Smooth muscle cell (in vitro differentiated cells): Measurements from ENCODE around the gene FRAS1. TPM values are rescaled to one million over a fixed set of nuclear protein-coding genes. Genes with fewer than 3 reads are reported as not detected.

ENCODE experiments used
- DNase-seq: peaks from one replicate; lab custom pipeline; 2025; ENCODE audit not compliant: unreplicated experiment; lab: John Stamatoyannopoulos, UW
- H2AFZ ChIP-seq: fragments of 200-600 bp; sonication (generic); 2 replicates; pipeline ENCODE4 v1.6.0; 2016; ENCODE audit warnings: antibody characterized with exemption, low read depth, mild to moderate bottlenecking
- H3F3A ChIP-seq: fragments of 200-600 bp; sonication (generic); 2 replicates; pipeline ENCODE4 v1.6.0; 2017; ENCODE audit warnings: antibody characterized with exemption, low read depth
- H3K27ac ChIP-seq: fragments of 200-600 bp; sonication (generic); 2 replicates; pipeline ENCODE4 v1.5.1; 2016; ENCODE audit warnings: low read depth, mild to moderate bottlenecking
- H3K27me3 ChIP-seq: fragments of 200-600 bp; sonication (generic); 2 replicates; pipeline ENCODE4 v1.6.1; 2016; ENCODE audit warnings: low read depth, mild to moderate bottlenecking
- H3K36me3 ChIP-seq: fragments of 200-600 bp; sonication (generic); 2 replicates; pipeline ENCODE4 v1.5.1; 2016; ENCODE audit warnings: low read depth
- H3K4me1 ChIP-seq: fragments of 200-600 bp; sonication (generic); 2 replicates; pipeline ENCODE4 v1.5.1; 2016; ENCODE audit warnings: low read depth
- H3K4me2 ChIP-seq: fragments of 200-600 bp; sonication (generic); 2 replicates; pipeline ENCODE4 v1.6.0; 2016; ENCODE audit warnings: mild to moderate bottlenecking
- H3K4me3 ChIP-seq: fragments of 200-600 bp; sonication (generic); 2 replicates; pipeline ENCODE4 v1.5.1; 2016; ENCODE audit warnings: mild to moderate bottlenecking
- H3K79me2 ChIP-seq: fragments of 200-600 bp; sonication (generic); 2 replicates; pipeline ENCODE4 v1.6.0; 2016; ENCODE audit warnings: low read depth, mild to moderate bottlenecking
- H3K9ac ChIP-seq: fragments of 200-600 bp; sonication (generic); 2 replicates; pipeline ENCODE4 v1.6.0; 2016; ENCODE audit warnings: low read depth
- H3K9me3 ChIP-seq: fragments of 200-600 bp; sonication (generic); replicated peaks from 2 replicates; pipeline ENCODE4 v1.5.1; 2016; ENCODE audit warnings: low read depth
- H4K20me1 ChIP-seq: fragments of 200-600 bp; sonication (generic); 2 replicates; pipeline ENCODE4 v1.6.0; 2016; ENCODE audit warnings: low read depth
- CTCF ChIP-seq: fragments of 200-600 bp; sonication (generic); IDR thresholded peaks from 2 replicates; pipeline ENCODE4 v1.5.1; 2017; ENCODE audit warnings: borderline replicate concordance, mild to moderate bottlenecking, antibody characterized with exemption; ENCODE audit not compliant: insufficient read depth, poor library complexity, severe bottlenecking
- WGBS: methylation state at CpG from one replicate; pipeline ENCODE4 v1.1.7; 2016; ENCODE audit warnings: low lambda C conversion rate; 5-methylcytosine and 5-hydroxymethylcytosine counted together
- polyA plus RNA-seq: library from polyadenylated mRNA; unstranded; fragments of >200 nt; fragmentation: Nextera tagmentation; extraction: Ambion mirVana; gene quantifications from 2 replicates; pipeline ENCODE4 v1.2.1, GENCODE V29; 2016
- total RNA-seq: library from RNA; depleted of rRNA; stranded (reverse); fragments of >200 nt; gene quantifications from 2 replicates; pipeline ENCODE4 v1.2.3, GENCODE V29; 2014

Gene FRAS1
- total and polyA plus RNA-seq, 2 experiments from 2014 or later: 0.55 to 8.1 TPM

GRCh38 chr4:78242071-78242470 lies 184.9 kb downstream of the FRAS1 start:
- no peak overlapping the region for H2AFZ ChIP-seq
- no peaks in the 10 kb centered on the region for H3F3A ChIP-seq
- H3K4me3 ChIP-seq: no peak overlapping the region
- H3K27me3 ChIP-seq: no peaks in the 10 kb centered on the region
- no peaks in the 10 kb centered on the region for H3K79me2 ChIP-seq
- H3K9ac ChIP-seq: no peak overlapping the region
- H3K4me1 ChIP-seq: peaks cover 4% of the 10 kb centered on the region
- TF ChIP-seq CTCF: no peak
- no peaks in the 10 kb centered on the region for H3K36me3 ChIP-seq
- H3K27ac ChIP-seq: no peak overlapping the region
- H4K20me1 ChIP-seq: no peaks in the 10 kb centered on the region
- DNase-seq: no peak
- no peaks in the 10 kb centered on the region for H3K9me3 ChIP-seq
- no peak overlapping the region for H3K4me2 ChIP-seq

- Histone ChIP-seq H3K4me3 (no peak overlapping the region), H3K9ac (no peak overlapping the region), H3F3A (no peaks in the 10 kb centered on the region), H3K36me3 (no peaks in the 10 kb centered on the region), H3K4me2 (no peak overlapping the region), H4K20me1 (no peaks in the 10 kb centered on the region), H3K27me3 (no peaks in the 10 kb centered on the region), H3K9me3 (no peaks in the 10 kb centered on the region), H3K4me1 (peaks cover 4% of the 10 kb centered on the region), H3K79me2 (no peaks in the 10 kb centered on the region), H2AFZ (no peak overlapping the region), H3K27ac (no peak overlapping the region)
- 56% methylated on average over 3 of the region's 3 CpGs for WGBS
- no peak for DNase-seq
- no peak for TF ChIP-seq CTCF
Observed at GRCh38 chr4:78244705-78245485, 187.8 kb downstream of the FRAS1 start.

- Histone ChIP-seq H3K9me3 (no peaks in the 10 kb centered on the region), H4K20me1 (no peaks in the 10 kb centered on the region), H3K4me2 (no peak overlapping the region), H2AFZ (no peak overlapping the region), H3K79me2 (no peaks in the 10 kb centered on the region), H3F3A (no peaks in the 10 kb centered on the region), H3K27me3 (no peaks in the 10 kb centered on the region), H3K4me3 (no peak overlapping the region), H3K9ac (no peak overlapping the region), H3K4me1 (peaks cover 4% of the 10 kb centered on the region), H3K36me3 (no peaks in the 10 kb centered on the region), H3K27ac (no peak overlapping the region)
- no peak for TF ChIP-seq CTCF
- DNase-seq: no peak
- 77% methylated on average over 8 of the region's 8 CpGs for whole genome bisulfite sequencing
Observed at GRCh38 chr4:78247536-78248285, 190.6 kb downstream of the FRAS1 start.
